HL-60/S4 treated with phorbol 12-myristate 13-acetate at 8.2 ng/mL for 4 days and 3 days (cell line): ENCODE data around the gene DUSP23.

Source experiments
- in situ Hi-C: fragments of 300-500 bp; cut with MboI; formaldehyde crosslinking; loops from 2 replicates; pipeline ENCODE4 v1.15.0; 2022; ENCODE audit warnings: low sequenced_read_pairs

The DUSP23 gene

DNA sequence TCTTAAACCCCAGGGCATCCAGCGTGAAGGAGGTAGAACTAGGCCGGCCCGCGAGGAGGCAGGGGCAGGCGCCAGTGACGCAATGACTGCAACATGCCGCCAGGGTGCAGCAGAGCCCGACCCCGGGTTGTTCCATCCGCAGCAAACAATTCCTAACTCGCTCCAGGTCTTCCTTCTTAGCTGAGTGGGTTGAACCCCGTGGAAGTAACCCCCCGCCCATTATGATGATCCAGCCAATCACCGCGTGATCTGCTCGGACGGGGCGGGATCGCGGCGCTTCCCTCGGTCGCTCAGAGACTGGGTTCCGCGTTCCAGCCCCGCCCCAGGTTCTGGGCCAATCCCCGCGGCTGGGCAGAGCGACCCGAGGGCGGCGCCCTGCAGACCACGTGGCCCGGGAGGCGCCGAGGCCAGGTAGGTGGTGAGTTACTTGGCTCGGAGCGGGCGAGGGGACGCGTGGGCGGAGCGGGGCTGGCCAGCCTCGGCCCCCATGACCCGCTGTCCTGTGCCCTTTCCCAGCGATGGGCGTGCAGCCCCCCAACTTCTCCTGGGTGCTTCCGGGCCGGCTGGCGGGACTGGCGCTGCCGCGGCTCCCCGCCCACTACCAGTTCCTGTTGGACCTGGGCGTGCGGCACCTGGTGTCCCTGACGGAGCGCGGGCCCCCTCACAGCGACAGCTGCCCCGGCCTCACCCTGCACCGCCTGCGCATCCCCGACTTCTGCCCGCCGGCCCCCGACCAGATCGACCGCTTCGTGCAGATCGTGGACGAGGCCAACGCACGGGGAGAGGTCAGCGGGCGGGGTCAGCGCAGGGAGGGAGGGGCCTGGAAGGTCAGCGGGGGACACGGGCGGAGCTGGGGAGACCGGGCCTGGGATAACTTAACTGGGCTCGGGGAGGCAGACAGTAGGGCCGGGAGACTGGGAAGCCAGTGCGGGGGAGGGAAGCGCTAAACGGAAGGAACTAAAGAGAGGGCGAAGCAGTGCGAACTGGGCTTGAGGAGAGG is at the start of gene DUSP23:
Gene DUSP23, plus strand, starts transcription at position 380 of the 1,000 bp plus-strand sequence. Its CDS starts 139 bp downstream, at position 519.
- in situ Hi-C loops = loop anchor here (25.0 kb wide), 1 partner anchor 231 kb away; no protein-coding TSS in a partner anchor

- in situ Hi-C loops = no loop called here
Observed at GRCh38 chr1:159737238-159737916, 43.4 kb upstream of the DUSP23 start.

- in situ Hi-C loops = no loop called here
Observed at GRCh38 chr1:159743651-159744410, 36.9 kb upstream of the DUSP23 start.

DNA sequence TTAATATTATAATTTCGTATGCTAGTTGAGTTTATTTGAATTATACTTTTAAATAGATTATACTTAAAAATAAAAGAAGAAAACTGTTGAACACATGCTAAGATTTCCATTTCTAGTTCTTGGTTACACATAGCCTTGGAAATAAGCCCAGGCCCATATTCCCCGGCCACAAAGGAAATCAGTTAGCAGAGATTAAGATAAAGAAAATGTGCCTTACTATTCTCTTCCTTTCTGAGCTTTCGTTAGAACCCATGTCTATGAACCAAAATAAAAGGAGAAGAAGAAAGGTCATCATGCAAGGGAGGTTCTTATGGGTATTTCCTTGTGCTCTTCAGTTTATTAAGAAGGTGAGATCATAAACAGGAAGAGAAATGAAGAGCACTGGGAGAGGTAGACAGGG is 34.1 kb upstream of the DUSP23 start:
- in situ Hi-C loops = no loop called here

- in situ Hi-C loops = no loop called here
Observed at GRCh38 chr1:159748370-159748769, 32.4 kb upstream of the DUSP23 start.

DNA sequence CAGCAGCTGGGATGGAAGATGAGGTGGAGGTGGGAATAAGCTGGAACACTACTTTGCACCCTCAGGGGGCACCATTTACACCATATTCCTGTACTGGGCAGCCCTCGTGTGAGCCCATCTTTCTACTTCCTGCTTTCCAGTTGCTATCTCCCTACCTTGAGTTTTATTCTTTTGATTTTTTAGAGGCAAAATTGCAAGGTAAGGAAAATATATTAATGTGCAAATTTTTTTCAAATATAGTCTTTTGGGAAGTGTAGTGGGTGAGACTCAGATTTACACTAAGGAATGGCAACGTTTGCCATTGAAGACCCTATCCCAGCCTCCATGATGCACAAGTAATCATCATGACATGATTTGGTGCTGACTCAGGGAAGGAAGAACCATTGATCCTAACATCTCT is 31.1 kb upstream of the DUSP23 start:
- in situ Hi-C loops = no loop called here

GRCh38 chr1:159750621-159751020 is 30.1 kb upstream of the DUSP23 start:
- in situ Hi-C loops = no loop called here

DNA sequence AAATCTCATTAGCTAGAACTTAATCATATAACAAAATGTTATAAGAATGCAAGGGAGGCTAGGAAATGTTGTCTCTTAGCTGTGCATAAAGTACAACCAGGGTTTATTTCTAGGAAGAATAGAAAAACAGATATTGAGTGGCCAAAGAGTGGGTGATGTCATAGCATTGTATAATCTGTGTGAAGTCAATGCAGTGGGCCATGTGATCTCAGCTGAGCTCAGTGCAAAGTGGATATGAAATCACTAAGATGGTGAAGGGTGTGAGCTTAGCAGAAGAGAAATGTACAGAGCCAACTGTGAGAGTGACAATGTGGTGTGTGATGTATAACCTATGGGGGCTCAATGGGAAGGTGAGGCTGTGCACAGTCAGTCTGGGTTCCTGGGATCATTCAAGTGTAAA is 29.7 kb upstream of the DUSP23 start:
- in situ Hi-C loops = no loop called here

DNA sequence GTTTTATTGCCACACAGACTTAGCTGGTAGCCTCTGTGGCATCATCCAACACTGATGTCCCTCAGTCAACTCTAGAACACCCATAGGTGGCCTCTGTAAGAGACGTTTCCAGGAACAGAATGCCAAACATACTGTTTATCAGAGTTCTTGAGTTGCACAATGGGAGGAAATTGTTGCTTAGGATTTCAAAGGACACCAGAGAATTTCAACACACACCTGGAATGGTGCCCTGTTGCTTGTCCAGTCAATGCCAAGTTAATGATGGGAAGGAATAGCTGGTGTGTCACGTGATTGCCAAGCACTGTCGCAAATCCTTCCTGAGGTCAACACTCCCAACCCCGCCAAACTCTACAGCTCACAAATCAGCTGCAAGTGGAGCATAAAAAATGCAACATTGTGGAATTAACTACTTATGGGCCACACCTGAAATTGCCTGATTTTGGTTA is 28.6 kb upstream of the DUSP23 start:
- in situ Hi-C loops = no loop called here

DNA sequence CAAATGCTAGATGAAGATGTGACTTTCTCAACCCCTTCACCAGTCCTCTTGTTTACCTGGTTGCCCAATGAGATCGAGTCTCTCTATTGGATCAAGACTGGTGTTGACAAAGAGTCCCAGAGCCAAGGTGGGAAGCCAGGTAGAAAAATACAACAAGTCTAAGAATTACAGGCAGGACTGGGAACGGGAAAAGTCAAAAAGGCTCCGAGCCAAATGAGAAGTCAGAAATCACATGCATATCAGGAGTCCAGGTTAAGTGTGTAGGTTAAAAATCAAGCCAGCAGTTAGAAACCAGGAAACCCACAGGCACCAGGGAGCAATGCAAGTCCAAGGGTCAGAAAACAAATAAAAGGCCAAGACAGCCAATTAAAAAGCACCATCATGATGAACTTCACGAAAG is 27.4 kb upstream of the DUSP23 start:
- in situ Hi-C loops = no loop called here

DNA sequence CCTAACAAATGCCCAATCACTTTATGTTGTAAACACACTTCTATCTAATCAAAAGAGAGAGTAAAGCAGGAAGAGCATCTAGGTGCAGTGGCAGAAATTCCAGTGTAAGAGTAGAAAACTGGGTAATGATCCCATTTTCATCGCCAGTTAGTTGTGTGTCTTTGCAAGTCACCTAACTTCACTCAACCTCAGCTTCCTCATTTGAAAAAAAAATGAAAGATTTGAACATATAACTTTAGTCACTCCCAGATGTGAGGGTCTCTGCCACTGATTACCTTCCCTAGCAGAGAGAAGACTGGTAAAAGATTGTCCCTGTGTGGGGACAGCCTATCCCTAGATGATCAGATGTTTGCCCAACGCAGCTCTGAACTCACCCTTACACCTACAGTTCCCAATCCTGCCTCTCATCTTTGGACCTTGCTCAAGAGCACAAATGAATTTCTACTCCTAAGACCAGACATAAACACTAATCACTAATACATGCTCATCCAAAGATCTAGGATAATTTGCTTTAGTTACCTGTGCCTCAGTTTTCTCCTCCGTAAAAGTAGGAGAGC is 25.2 kb upstream of the DUSP23 start:
- in situ Hi-C loops = no loop called here

DNA sequence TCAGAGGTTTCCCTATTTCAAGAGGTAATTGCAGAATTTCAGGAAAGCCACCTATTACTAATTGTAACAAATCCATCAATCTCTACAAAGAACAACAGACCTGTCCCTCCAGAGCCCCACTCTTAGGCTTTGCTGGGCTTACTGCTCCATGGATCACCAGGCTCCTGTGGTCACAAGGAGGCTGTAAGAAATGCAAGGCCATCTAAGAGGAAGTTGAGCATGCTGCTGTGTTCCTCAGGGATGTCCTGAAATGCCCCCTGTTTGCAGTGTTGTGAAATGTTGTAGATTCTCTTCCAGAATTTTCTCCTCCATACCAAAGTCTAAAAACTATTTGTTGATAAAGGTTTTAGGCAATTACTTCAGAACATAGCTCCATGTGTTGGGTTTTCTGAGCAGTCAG is 24.4 kb upstream of the DUSP23 start:
- in situ Hi-C loops = no loop called here

- in situ Hi-C loops = no loop called here
Observed at GRCh38 chr1:159763686-159764085, 17.1 kb upstream of the DUSP23 start.

DNA sequence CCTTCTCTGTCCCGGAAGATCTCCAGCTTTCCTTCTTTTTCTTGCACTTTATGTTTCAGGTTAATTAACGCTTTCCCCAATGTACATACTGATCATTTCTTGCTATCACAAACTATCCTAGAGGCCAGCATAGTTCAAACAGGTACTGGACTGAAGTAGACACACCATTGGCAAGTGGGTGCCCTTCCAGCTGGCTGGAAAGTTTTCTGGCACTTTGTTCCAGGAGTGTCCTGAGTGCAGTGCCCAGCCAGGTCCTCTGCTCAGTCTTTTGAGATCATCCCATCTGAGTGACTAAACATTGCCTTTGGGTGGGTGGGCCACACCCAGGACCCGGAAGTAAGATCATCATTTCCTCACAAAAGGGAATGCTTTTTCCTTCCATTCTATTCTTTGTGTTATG is 15.0 kb upstream of the DUSP23 start:
- in situ Hi-C loops = no loop called here

DNA sequence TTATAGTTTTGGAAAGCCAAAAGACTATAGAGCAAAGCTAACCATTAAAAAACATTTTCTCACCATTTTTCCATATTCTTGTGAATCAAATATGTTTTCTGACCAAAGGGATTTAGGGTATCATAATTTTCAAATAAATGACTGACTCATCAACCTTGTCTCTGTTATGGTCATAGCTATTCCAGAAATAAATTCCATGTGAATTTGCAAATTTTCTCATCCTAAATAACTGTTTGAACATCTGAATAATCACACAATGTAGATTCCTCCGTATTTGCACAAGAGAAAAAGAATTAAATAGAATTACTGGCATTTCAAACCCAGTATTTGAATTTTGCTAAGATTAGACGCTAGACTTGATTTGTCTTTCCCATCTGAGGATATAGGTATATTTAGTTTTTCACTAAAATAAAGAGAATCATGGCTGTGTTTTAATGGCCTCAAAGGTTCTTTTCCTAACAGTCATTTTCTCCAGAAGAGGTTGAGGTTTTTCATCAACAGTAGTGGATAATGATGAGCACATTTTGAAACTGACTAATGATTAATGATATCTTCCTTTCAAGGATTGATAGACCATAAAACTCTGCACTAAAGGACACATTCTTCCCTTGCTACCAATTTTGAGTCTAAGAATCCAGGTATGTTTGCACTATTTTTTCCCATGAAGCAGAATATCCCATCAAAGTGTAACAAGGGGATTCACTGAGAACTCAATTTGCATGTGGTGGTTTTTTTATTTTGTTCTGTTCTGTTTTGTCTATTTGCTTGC is 9.5 kb upstream of the DUSP23 start:
- in situ Hi-C loops = no loop called here

DNA sequence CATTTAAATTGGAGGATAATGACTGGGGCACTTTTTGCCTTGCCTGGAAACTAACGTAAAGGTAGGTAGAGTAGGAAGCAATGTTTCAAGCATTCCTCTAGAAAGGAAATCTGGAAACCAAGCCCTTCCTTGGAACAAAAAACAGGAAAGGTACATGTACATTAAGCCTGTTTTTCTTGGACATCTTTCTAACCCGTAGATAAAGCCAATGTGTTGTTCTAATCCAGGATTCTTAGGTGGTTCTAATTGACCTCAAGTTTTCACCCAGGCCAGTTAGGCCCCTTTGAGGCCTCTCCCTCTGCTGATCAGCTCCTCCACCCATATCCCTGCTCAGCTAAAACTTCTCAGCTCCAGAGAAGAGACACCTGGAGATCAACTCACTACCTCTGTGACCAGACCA is 6.3 kb upstream of the DUSP23 start:
- in situ Hi-C loops = no loop called here

GRCh38 chr1:159775716-159776115 is 5.0 kb upstream of the DUSP23 start:
- in situ Hi-C loops = loop anchor here (25.0 kb wide), 1 partner anchor 237 kb away; no protein-coding TSS in a partner anchor

GRCh38 chr1:159778266-159778665 is 2.5 kb upstream of the DUSP23 start:
- in situ Hi-C loops = loop anchor here (25.0 kb wide), 1 partner anchor 234 kb away; no protein-coding TSS in a partner anchor

GRCh38 chr1:159779403-159779851 is 1.3 kb upstream of the DUSP23 start:
- in situ Hi-C loops = loop anchor here (25.0 kb wide), 1 partner anchor 233 kb away; no protein-coding TSS in a partner anchor

DNA sequence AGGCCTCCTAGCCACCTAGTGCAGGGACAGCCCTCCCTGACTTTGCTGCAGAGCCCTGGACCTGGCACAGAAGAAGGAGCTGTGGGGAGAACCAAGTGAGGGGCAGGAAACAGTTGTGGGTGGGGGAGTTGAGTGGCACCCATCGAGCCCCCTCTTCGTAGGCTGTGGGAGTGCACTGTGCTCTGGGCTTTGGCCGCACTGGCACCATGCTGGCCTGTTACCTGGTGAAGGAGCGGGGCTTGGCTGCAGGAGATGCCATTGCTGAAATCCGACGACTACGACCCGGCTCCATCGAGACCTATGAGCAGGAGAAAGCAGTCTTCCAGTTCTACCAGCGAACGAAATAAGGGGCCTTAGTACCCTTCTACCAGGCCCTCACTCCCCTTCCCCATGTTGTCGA is 1.2 kb downstream of the DUSP23 start:
- in situ Hi-C loops = loop anchor here (25.0 kb wide), 1 partner anchor 230 kb away; no protein-coding TSS in a partner anchor
